Heart left ventricle (tissue), 16 donors: ENCODE measurements around the gene CYTH1. TPM values are rescaled to one million over a fixed set of nuclear protein-coding genes. Genes with fewer than 3 reads are reported as not detected.

Experiments used
- ATAC-seq, 4 donors: fragments of 200-7000 bp; cut with Tn5 transposase; one replicate each; pipeline ENCODE4 v1.9.1; 2020 to 2022; ENCODE audit warnings: moderate library complexity in 4 of 4, mild to moderate bottlenecking in 3 of 4, moderate number of reproducible peaks in 1 of 4
- DNase-seq, 5 donors: peaks; one replicate each; pipeline ENCODE4 v3.0.0-alpha.2; 2020
- H3K27ac ChIP-seq, 12 donors: fragments of 200-600 bp; sonication (generic) in 4 of 12; one replicate each; pipeline versions ENCODE4 v1.5.0 to v1.8.0; 2016 to 2022; ENCODE audit warnings: mild to moderate bottlenecking in 2 of 12
- H3K27me3 ChIP-seq, 9 donors: fragments of 200-600 bp; sonication (generic) in 2 of 9; one replicate each; pipeline versions ENCODE4 v1.5.1 to v1.8.0; 2016 to 2022; ENCODE audit warnings: mild to moderate bottlenecking in 3 of 9
- H3K36me3 ChIP-seq, 9 donors: fragments of 200-600 bp; sonication (generic) in 2 of 9; one replicate each; pipeline versions ENCODE4 v1.5.0 to v1.8.0; 2018 to 2022; ENCODE audit warnings: mild to moderate bottlenecking in 2 of 9
- H3K4me1 ChIP-seq, 12 donors: fragments of 200-600 bp; sonication (generic) in 4 of 12; one replicate each; pipeline versions ENCODE4 v1.5.0 to v1.8.0; 2016 to 2022; ENCODE audit warnings: mild to moderate bottlenecking in 3 of 12
- H3K4me3 ChIP-seq, 12 donors: fragments of 200-600 bp; sonication (generic) in 4 of 12; one replicate each; pipeline versions ENCODE4 v1.5.0 to v1.8.0; 2017 to 2022; ENCODE audit warnings: mild to moderate bottlenecking in 9 of 12, moderate library complexity in 4 of 12
- H3K9me3 ChIP-seq, 12 donors: fragments of 200-600 bp; sonication (generic) in 4 of 12; one replicate each; pipeline versions ENCODE4 v1.5.0 to v1.8.0; 2016 to 2022; ENCODE audit warnings: mild to moderate bottlenecking in 1 of 12
- POLR2A ChIP-seq, 2 donors: fragments of 450-650 bp; IDR thresholded peaks; one replicate each; pipeline ENCODE4 v1.6.1; 2017; ENCODE audit warnings: antibody characterized with exemption in 2 of 2, mild to moderate bottlenecking in 2 of 2, moderate library complexity in 2 of 2
- WGBS, 4 donors: extraction: QIAGEN DNeasy Blood & Tissue Kit in 2 of 4; methylation state at CpG; one replicate each; pipeline versions ENCODE4 v1.1.5 to v1.1.7; 2013 to 2018; 5-methylcytosine and 5-hydroxymethylcytosine counted together
- intact Hi-C, 10 donors: fragments of 100-400 bp; cut with DNase I; formaldehyde crosslinking; loops; one replicate each; pipeline versions ENCODE4 v1.11.1 to v1.14.2; 2022
- polyA plus RNA-seq, 2 donors: library from polyadenylated mRNA; stranded (reverse); fragments of 200-250 nt; gene quantifications; one replicate each; pipeline ENCODE4 v1.2.3, GENCODE V29; 2013
- total RNA-seq, 9 donors: library from RNA; depleted of rRNA in 2 of 9; stranded (reverse); fragments of >200 nt in 2 of 9; fragmentation: NEBNext Ultra II Directional in 3 of 9; extraction: Animal tissue kit (Norgen Biotek cat#: 25700) in 3 of 9; gene quantifications; one replicate each; pipeline versions ENCODE4 v1.1.0 to v1.2.4, GENCODE V29; 2016 to 2023
- TF ChIP-seq, protein P1 (sequence below), 12 donors: fragments of 200-600 bp; sonication (generic) in 4 of 12; IDR thresholded peaks; one replicate each; pipeline versions ENCODE4 v1.5.0 to v1.8.0; 2018 to 2022; ENCODE audit warnings: antibody characterized with exemption in 12 of 12, mild to moderate bottlenecking in 5 of 12
- donor health status: ischemic (EF 13 %, LVEDD 7.1; RV severe dilation, severe dysfunction).
- donor health status: healthy with polysubstance abuse.
- donor health status: DM: no; HTN: yes; CAD: no.
- donor health status: DM: no; HTN: no; CAD: no.
- donor health status: ischemic (EF 25% LVEDD 6.9; RV normal size, moderate dysfunction).
- donor health status: ischemic (EF 25% LVEDD 5.7; RV mildly dilated, moderate dysfunction).
- donor health status: healthy.
- donor health status: DM: yes; HTN: yes; CAD: no.
- donor health status: ischemic (EF 35%, LVEDD 5.7; RV mildly dilated, moderate dysfunction).
- donor health status: nonischemic (EF 11% LVEDD 7.7; RV severe dilation, severe dysfunction).
- donor health status: DM: yes; HTN: yes; CAD: no.
- donor health status: PGD.
- donor health status: ischemic (EF 29% LVEDD 5.4; RV normal size, mild dysfunction).
- donor health status: nonischemic (EF 23%, LVEDD 6.1; RV moderate dilation, normal function).

CYTH1 gene
- total and polyA plus RNA-seq, 11 donors: 20.0 to 59.1 (median 30.9) TPM

DNA sequence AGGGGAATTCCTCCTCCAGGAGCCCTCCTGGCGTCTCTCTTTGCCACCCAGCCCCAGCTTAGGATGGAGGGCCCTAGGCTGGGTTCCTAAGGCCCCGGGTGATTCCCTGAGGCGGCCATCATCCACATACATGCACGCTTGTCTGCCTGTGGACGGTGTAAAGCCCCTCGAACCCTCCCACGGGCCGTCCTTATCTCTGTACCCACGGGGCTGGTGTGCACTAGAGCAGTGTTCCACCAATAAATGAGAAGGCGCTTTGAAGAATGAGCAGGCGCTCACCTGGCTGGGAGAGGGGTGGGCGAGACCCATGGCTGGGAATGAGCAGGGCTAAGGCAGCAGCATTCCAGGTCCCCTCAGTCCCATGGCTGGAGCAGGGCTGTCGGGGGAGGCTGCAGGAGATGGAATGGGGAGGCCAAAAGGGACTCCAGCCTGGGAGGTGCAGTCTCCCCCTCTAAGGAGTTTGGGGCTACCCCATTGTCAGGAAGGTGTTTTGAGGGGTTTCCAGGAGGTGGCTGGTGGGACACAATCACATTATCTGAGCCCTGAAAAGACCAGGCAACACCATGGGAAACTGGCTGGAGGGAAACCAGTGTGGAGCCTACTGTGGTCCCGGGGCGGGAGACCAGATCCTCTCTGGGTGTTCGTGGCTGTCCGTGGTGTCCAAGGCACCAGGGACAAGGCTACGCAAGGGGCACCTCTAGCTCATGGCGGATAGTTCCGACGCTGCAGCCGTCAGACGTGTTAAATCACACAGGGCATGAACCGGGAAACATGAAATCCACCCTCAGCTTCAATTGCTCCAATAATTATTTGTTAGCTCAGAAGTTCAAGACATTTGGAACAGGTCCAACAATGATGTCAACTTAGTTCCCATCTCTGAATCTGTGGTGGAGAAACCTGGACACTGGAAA is 117.3 kb downstream of the CYTH1 start:
- 73 to 77% (median 75%) methylated on average over 24 of the region's 24 CpGs for WGBS, 4 donors

DNA sequence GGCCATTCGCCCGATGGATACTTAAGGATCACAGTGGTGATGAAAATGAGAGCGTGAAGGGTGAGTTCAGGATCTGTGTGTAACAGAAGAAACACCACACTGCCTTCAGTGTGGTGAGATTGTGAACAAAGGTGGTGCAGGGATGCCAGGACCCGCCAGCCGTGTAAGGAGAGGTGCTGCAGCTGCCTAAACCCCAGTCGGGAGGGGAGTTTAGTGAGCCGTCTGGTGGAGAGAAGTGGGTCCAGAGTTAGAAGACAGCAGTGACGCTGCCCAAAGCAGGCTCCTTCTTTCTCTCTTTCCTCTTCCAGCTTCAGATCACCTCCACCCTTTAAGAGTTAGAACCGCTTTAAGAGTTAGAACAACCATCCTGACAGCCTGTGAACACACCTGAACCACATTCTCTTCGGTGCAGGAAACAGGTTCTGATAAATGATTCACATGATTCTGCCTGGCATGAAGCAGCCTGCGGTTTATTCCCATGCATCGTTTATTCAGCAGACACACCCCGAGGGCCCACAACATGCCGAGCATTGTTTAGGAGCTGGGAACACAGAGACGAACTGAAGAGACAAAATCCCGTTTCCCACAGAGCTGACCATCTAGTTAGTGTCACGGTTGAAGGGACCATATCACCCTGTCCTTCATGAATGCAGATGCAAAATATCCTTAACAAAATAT is 120.8 kb downstream of the CYTH1 start:
- 83 to 89% (median 87%) methylated on average over 17 of the region's 17 CpGs for WGBS, 4 donors
- TF ChIP-seq POLR2A (IDR thresholded peaks at IDR 0.05): no peak
- TF ChIP-seq, protein P1, sequence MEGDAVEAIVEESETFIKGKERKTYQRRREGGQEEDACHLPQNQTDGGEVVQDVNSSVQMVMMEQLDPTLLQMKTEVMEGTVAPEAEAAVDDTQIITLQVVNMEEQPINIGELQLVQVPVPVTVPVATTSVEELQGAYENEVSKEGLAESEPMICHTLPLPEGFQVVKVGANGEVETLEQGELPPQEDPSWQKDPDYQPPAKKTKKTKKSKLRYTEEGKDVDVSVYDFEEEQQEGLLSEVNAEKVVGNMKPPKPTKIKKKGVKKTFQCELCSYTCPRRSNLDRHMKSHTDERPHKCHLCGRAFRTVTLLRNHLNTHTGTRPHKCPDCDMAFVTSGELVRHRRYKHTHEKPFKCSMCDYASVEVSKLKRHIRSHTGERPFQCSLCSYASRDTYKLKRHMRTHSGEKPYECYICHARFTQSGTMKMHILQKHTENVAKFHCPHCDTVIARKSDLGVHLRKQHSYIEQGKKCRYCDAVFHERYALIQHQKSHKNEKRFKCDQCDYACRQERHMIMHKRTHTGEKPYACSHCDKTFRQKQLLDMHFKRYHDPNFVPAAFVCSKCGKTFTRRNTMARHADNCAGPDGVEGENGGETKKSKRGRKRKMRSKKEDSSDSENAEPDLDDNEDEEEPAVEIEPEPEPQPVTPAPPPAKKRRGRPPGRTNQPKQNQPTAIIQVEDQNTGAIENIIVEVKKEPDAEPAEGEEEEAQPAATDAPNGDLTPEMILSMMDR (IDR thresholded peaks at IDR 0.05): no peak
- Histone ChIP-seq H3K9me3 (no peaks in the 10 kb centered on the region), H3K27ac (no peak overlapping the region), H3K4me3 (no peak overlapping the region), H3K36me3 (no peaks in the 10 kb centered on the region), H3K4me1 (peaks cover 0 to 17% (median 12%) of the 10 kb centered on the region in 12 donors), H3K27me3 (no peaks in the 10 kb centered on the region)
- no peak for ATAC-seq
- no peak for DNase-seq
- intact Hi-C loops: no loop called here

More for the DNA sequence above, 117.3 kb downstream of the CYTH1 start:
- H3K9me3 ChIP-seq: no peaks in the 10 kb centered on the region
- ATAC-seq (peak in 3 of 4 donors; percentile 21 to 54 (median 35)), DNase-seq (no peak)
- peaks cover 0 to 27% (median 18%) of the 10 kb centered on the region in 12 donors for H3K4me1 ChIP-seq
- H3K27me3 ChIP-seq: no peaks in the 10 kb centered on the region
- H3K36me3 ChIP-seq: no peaks in the 10 kb centered on the region
- intact Hi-C loops: no loop called here
- H3K27ac ChIP-seq: peak overlapping the region in 9 of 12 donors; percentile 17 to 94 (median 72)
- TF ChIP-seq, protein P1 (IDR thresholded peaks at IDR 0.05): no peak
- no peak for TF ChIP-seq POLR2A (IDR thresholded peaks at IDR 0.05)
- no peak overlapping the region for H3K4me3 ChIP-seq

GRCh38 chr17:78659546-78659945 is 122.5 kb downstream of the CYTH1 start:
- WGBS, 4 donors: 92 to 94% (median 94%) methylated on average over 12 of the region's 12 CpGs
- ATAC-seq (no peak), DNase-seq (no peak)
- no peak overlapping the region for H3K4me3 ChIP-seq
- intact Hi-C loops: no loop called here
- no peaks in the 10 kb centered on the region for H3K36me3 ChIP-seq
- no peaks in the 10 kb centered on the region for H3K9me3 ChIP-seq
- TF ChIP-seq, protein P1 (IDR thresholded peaks at IDR 0.05): no peak
- no peak for TF ChIP-seq POLR2A (IDR thresholded peaks at IDR 0.05)
- peaks cover 0 to 8% (median 0%) of the 10 kb centered on the region in 12 donors for H3K4me1 ChIP-seq
- no peak overlapping the region for H3K27ac ChIP-seq
- no peaks in the 10 kb centered on the region for H3K27me3 ChIP-seq

- 91 to 95% (median 94%) methylated on average over 18 of the region's 18 CpGs for WGBS, 4 donors
- intact Hi-C loops: no loop called here
- ATAC-seq (no peak), DNase-seq (no peak)
- Histone ChIP-seq H3K27ac (no peak overlapping the region), H3K4me3 (no peak overlapping the region), H3K27me3 (no peaks in the 10 kb centered on the region), H3K4me1 (peaks cover 0 to 12% (median 0%) of the 10 kb centered on the region in 12 donors), H3K9me3 (no peaks in the 10 kb centered on the region), H3K36me3 (no peaks in the 10 kb centered on the region)
- no peak for TF ChIP-seq POLR2A (IDR thresholded peaks at IDR 0.05)
- TF ChIP-seq, protein P1 (IDR thresholded peaks at IDR 0.05): no peak
Observed at GRCh38 chr17:78658281-78658785, 123.7 kb downstream of the CYTH1 start.
